ENCODE measurements around the gene ZNF205. TPM values are rescaled to one million over a fixed set of nuclear protein-coding genes. Genes with fewer than 3 reads are reported as not detected.

Gene ZNF205
- total and polyA plus RNA-seq, 2 of the 4 experiments (the other 2 are of a cell fraction): 8.2 to 12.7 TPM

- Histone ChIP-seq H3K4me2 (ENCODE audit: low read depth, low read length) (no peak overlapping the region), H2BK15ac (ENCODE audit: low read depth, low read length) (no peak overlapping the region), H4K5ac (ENCODE audit: low read depth, low read length) (no peak overlapping the region), H3K79me1 (ENCODE audit: low read depth in 1 of 2, low read length in 2 of 2) (peaks cover 23 to 35% of the 10 kb centered on the region in 2 experiments), H3K9ac (ENCODE audit: low read depth, low read length) (no peak overlapping the region), H3K23ac (ENCODE audit: low read depth, low read length) (no peak overlapping the region), H3K27ac (ENCODE audit: insufficient read depth, low read length) (no peak overlapping the region), H3K4me1 (ENCODE audit: control insufficient read depth, insufficient read depth, low read length) (peaks cover 5% of the 10 kb centered on the region), H3K9me1 (ENCODE audit: insufficient read depth, low read length) (0 out of 2 replicates have a peak, but pooled peaks cover under 1% of the 10 kb centered on the region), H3K14ac (replicated peaks; ENCODE audit: low read depth, low read length) (no peak overlapping the region), H2BK5ac (ENCODE audit: low read depth, low read length, poor library complexity, severe bottlenecking) (no peak overlapping the region), H3K56ac (ENCODE audit: extremely low read depth, insufficient read depth, low read length) (no peak overlapping the region), H2BK120ac (ENCODE audit: low read depth, low read length) (no peak overlapping the region), H3K4me3 (ENCODE audit: insufficient read depth, low read depth, low read length) (no peak overlapping the region), H4K91ac (ENCODE audit: insufficient read depth, low read depth, low read length) (no peak overlapping the region), H3K9me3 (ENCODE audit: control insufficient read depth, insufficient read depth, low read length) (no peaks in the 10 kb centered on the region), H4K8ac (ENCODE audit: low read depth in 2 of 2, low read length in 2 of 2) (no peak overlapping the region), H3K27me3 (ENCODE audit: control insufficient read depth, insufficient read depth, low read length) (no peaks in the 10 kb centered on the region), H2AK9ac (replicated peaks; ENCODE audit: low read depth, low read length, poor library complexity) (no peak overlapping the region), H2AK5ac (ENCODE audit: low read depth, low read length) (no peak overlapping the region), H2BK20ac (ENCODE audit: low read depth, low read length) (no peak overlapping the region), H2AFZ (replicated peaks; ENCODE audit: low read length, poor library complexity) (no peak overlapping the region), H4K20me1 (ENCODE audit: insufficient read depth, low read length) (no peaks in the 10 kb centered on the region; the same call in 1 of the 2 replicates), H3K36me3 (ENCODE audit: control insufficient read depth, insufficient read depth, low read length) (peaks cover 13% of the 10 kb centered on the region), H3K18ac (ENCODE audit: low read depth, low read length) (no peak overlapping the region), H3K4ac (ENCODE audit: low read depth, low read length) (no peak overlapping the region)
- in situ Hi-C loops (cut with MboI; ENCODE audit: low sequenced_read_pairs): no loop called here
- POLR2A ChIA-PET (ENCODE audit: unreplicated experiment): interaction anchor here (0.6 kb wide), 1 partner anchor 8 kb away, joined by 3 read pairs; no protein-coding TSS in a partner anchor
- CTCF ChIA-PET: no interaction called here
- dilution Hi-C loops (cut with HindIII; ENCODE audit: low sequenced_read_pairs, unreplicated experiment): no loop called here
- BruUV-seq (replicated peaks): no TSS peak
- DNase-seq (no peak), ATAC-seq (ENCODE audit: low read depth) (no peak)
- intact Hi-C loops (cut with micrococcal nuclease): no loop called here
- TF ChIP-seq SMC3 (IDR thresholded peaks at IDR 0.05; ENCODE audit: low read depth, low read length): no peak
- TF ChIP-seq ELK1 (IDR thresholded peaks at IDR 0.05; ENCODE audit: borderline replicate concordance, low read depth, low read length): no peak
- no peak for TF ChIP-seq RCOR1 (IDR thresholded peaks at IDR 0.05; ENCODE audit: insufficient replicate concordance, low read length)
- TF ChIP-seq MXI1 (IDR thresholded peaks at IDR 0.05; ENCODE audit: borderline replicate concordance, low read depth, low read length): no peak
- no peak for TF ChIP-seq POLR2A (IDR thresholded peaks at IDR 0.05; ENCODE audit: low read depth, low read length)
- TF ChIP-seq FOS (IDR thresholded peaks at IDR 0.05; ENCODE audit: low read depth, low read length): no peak
- TF ChIP-seq CTCF (conservative IDR thresholded peaks at IDR 0.05; ENCODE audit: low read depth, low read length): no peak
- no peak for TF ChIP-seq BHLHE40 (IDR thresholded peaks at IDR 0.05; ENCODE audit: low read depth, low read length)
- no peak for TF ChIP-seq USF2 (IDR thresholded peaks at IDR 0.05; ENCODE audit: low read depth, low read length)
- no peak for TF ChIP-seq CHD1 (IDR thresholded peaks at IDR 0.05; ENCODE audit: low read depth, low read length)
- no peak for TF ChIP-seq MAFK (IDR thresholded peaks at IDR 0.05; ENCODE audit: low read depth, low read length)
- WGBS, 2 experiments (ENCODE audit: extremely low coverage in 2 of 2, insufficient read length in 1 of 2): 98% methylated on average over 12 of the region's 13 CpGs; no CpG with 5 or more reads in 1 of the 2 experiments
These were observed 24.9 kb downstream of the ZNF205 start for GRCh38 chr16:3137267-3137666.
